Measurements from ENCODE around the gene TMEM43.

The TMEM43 gene

DNA sequence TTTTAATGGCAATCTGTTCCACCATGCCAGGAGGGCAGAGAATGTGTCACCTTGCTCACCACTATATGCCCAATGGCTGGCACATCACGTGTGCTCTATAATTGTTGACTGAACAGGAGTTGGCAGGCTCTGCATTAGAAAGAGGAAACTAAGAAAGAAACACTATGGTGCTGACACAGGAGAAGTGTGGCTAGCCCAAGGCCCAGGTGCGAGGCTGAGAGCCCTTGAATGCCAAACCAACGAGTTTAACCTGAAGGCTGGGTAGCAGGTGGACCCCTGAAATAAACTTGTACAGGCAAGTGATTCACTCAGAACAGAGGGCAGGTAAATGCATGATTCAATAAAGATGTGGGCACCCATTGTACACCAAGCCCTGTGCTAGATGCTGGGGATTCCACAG, 2.6 kb upstream of the TMEM43 start:
- no peak for DNase-seq (ENCODE audit: low read depth, low spot score)

DNA sequence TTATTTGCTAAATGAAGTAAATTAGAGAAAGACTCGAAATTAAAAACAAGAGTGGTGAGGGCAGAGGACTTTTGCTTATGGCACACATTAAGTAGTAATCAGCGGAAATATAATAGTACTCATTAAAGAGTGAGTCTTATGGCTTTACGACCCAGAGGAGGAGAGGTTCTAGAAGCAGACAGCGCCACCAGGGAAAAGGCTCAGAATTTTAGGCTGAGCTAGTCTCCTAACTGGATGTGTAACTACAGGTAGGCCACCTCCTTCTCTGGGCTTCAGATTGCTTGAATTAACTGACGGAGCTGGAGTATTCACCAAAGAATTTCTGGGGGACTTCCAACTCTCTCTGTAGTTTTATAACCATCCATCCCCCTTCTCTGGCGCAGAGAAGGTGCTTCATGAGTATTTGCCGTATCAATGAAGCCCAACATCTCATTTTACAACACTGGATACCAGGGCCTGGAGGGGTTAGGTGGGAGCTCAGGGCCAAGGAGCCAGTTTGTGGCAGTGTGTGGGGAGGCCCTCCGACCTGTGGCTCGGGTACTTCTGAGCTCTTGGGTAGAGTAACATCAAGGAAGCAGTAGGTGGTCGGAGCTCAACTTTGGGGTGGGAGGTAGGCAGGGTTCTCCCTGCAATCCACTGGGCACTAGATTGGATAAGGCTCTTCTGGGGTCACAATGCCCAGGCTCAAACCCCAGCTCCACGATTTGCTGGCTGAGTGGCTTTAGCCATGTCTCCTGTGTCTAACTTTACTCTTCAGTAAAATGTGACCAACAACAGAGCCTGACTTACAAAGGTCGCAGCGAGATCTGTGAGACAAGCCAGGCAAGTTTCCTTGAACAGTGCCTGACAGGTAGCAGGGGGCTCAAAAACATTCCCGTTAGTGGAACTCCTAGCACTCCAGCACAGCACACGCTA, 1.3 kb upstream of the TMEM43 start:
- no peak for DNase-seq (ENCODE audit: low read depth, low spot score)

DNA sequence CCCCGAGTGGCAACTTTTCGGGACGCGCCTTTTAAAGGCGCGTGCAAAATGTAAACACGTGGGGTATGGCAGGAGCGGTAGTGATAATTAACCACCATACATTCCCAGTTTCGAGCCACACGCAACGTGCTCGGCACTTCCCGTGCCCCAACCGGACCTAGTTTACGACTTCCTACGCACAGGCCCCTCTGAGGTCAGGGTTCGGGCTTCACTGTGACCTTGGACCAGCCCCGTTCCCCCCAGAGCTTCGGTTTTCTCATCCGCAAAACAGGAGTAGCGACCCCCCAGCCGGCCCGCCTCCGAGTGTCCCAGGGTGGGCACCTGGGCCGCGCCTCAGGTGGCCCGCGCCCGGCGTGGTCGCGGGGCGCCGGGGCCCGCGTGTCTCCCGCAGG, 633 bp upstream of the TMEM43 start:
- DNase-seq (ENCODE audit: low read depth, low spot score): peak; percentile 42

DNA sequence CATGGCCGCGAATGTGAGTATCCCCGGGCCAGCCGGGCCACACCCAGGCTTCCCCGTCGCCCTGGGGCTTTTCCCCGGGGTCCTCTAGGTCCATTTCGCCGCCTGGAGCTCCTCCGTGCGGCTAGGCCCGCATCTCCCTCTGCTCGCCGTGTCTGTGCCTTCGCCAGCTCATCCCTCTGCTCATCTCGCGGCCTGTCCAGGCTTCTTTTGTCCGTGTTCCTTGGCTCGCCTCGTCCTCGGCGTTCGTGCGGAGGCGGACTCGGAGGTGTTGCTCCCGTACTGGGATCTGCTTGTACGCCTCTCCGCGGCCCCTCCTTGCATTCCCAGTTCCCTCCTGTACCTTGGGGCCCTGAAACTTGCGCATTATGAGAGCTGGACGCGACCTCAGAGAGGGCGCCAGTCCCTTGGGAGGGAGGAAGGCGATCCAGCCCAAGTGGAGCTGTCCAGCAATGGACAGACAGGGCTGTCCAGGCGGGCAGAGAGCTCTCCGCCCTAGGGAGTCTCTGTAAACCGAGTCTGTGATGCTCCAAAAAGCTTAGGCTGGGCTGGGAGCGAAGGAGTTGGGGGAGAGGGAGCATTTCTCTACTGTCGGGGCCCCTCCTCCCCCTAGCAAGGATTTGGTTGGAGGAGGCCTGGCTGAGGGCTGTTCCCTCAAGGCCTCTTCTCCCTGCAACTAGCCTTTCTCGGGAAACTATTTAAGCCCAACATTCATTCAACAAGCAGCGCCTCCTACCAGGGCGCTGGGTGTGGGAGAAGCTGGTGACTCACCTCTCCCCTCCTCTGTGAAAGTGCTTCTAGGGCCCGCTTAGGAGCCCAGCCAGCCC, 553 bp downstream of the TMEM43 start:
- peak; percentile 94 for DNase-seq (ENCODE audit: low read depth, low spot score)

DNA sequence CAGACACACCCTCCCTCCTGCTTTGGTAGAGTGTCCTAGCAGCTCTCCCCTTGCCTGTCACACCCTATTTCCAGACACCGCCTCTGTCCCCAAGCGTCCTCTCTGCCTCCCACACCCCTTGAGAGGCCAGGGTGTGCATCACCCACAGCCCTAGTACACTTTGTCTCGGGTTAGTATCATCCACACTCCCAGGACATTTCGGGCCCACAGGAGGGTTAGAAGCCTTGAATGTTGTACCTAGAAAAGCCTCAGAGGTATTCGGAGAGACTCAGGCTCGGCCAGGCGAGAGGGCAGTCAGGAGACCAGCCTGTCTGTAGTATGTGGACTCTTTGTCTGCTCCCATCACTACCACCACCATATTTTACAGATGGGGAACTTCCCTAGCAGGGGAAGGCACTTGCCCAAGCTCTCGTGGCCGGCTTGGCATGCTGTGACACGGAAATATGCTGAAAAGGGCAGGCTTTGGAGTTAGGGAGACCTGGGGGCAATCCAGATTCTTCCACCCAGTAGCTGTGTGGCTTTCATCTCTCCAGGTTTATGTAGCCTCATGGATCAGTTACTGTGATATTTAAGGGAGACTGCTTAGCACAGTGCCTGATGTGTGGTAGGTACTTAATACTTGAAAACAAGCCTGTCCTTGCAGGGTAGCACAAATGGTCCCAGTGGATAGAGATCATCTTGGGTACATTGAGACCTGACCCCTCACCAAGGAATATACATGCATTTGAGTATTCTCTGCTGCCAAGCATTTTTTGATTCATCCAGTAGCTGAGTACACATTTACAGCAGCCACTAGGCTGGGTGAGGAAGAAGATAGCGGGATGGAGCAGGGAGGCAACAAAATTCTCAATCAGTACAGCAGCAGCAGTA, 1.4 kb downstream of the TMEM43 start:
- DNase-seq (ENCODE audit: low read depth, low spot score): peak; percentile 28

DNA sequence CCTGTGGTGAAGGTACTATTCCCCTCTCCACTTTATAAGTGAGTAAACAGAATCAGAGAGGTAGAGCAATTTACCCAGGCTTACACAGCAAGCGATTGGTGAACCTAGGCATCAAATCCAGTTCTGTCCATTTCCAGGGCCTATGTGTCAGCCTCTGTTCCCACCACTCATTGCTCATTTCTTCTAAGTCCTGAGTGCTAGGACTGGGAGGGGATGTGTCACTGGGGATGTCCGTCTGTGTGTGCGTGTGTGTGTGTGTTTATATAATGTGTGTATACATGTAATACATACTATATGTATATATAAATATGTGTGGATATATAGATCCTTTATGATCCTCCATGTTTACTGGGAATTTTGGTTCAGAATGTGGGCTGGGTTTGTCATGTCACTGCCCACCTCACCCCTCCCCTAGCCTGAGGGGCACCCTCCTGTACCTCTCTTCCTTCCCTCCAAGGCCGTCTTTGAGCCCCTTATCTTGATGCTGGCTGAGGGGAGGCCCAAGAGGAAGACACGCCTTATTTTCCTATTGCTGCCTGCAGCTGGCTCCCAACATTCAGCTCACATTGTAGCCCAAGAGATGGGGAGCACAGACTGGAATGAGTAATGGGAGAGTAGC, 2.1 kb downstream of the TMEM43 start:
- no peak for DNase-seq (ENCODE audit: low read depth, low spot score)

DNA sequence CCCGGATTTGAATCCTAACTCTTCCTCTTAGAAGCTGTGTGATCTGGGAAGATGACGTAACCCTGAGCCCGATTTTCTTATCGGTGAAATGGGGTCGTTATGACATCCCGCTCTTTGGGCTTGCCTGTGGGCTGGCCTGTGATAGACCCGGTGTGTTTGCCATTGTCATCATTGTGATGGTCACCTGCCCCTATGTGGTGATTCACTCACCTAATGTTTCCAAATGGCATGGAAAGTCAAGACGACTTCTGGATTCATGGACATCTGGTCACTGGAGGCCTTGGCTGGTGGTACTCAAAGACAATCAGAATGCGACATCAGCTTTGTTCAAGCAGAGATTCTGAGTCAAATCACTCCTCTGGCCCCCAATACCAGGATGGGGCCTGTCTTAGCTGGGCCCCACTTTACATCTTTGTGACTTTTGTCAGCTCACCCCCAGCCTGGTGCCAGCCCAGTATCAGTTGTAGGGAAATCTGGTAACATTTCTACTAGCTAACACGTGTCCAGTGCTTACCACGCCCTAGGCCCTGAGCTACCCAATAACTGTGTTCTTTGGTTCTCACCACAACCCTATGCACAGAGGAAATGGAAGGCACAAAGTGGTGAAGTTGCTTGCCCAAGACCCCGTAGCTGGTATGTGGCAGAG, 2.8 kb downstream of the TMEM43 start:
- DNase-seq (ENCODE audit: low read depth, low spot score): no peak

DNA sequence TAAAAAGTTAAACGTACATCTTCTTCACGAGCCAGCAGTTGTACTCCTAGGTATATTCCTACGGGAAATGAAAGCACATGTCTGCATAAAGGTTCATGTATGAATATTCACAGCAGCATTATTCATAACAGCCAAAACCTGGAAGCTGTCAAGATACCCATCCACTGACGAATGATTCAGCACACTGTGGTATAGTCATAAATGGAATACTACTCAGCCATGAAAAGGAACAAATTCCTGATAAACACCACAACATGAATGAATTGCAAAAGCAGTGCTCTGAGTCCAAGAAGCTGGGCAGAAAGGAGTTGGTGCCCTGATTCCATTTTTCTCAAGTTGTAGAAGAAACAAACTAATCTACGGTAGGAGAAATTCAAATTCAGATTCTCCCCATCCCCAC, 3.9 kb downstream of the TMEM43 start:
- DNase-seq (ENCODE audit: low read depth, low spot score): no peak

DNA sequence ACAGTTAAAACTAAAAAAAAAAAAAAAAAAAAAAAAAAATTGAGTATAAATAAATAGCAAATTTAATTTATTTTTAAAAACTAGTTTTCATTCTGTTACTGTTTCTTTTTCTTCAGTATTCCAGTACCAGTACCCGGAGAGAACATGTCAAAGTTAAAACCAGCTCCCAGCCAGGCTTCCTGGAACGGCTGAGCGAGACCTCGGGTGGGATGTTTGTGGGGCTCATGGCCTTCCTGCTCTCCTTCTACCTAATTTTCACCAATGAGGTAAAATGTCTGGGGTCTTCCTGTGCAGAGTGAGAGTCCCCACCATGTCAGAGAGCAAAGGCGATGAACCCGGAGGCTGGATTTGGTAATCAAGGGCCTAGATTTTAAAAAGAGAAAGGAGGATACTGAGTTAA, 4.4 kb downstream of the TMEM43 start:
- no peak for DNase-seq (ENCODE audit: low read depth, low spot score)

DNA sequence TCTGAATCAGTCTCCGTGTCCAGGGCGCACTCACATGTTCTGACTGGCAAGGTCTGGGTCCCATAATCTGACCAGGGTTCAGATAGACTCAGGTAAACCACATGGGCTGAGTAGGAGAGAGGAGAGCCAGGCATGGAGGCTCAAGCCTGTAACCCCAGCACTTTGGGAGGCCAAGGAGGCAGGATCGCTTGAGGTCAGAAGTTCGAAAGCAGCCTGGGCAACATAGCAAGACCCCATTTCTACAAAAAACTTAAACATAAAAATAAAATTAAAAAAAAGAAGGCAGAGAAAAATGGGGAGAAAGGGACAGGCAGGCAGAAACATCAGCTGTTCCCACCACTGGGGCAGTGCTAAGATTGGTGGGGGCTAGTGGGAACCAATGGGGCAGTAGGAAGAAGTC, 5.4 kb downstream of the TMEM43 start:
- DNase-seq (ENCODE audit: low read depth, low spot score): no peak

DNA sequence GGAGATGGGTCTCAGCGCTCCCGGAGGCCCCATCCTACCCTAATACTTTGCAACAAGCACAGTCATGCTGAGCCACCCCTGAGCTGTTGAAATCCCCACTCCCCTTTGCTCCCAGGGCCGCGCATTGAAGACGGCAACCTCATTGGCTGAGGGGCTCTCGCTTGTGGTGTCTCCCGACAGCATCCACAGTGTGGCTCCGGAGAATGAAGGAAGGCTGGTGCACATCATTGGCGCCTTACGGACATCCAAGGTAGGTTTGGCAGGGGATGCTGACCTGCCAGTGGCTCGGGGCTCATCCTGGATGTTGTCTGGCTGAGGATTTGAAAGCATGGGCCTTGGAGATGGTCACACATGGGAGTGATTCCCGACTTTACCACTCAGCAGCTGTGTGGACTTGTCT, 5.9 kb downstream of the TMEM43 start:
- no peak for DNase-seq (ENCODE audit: low read depth, low spot score)

DNA sequence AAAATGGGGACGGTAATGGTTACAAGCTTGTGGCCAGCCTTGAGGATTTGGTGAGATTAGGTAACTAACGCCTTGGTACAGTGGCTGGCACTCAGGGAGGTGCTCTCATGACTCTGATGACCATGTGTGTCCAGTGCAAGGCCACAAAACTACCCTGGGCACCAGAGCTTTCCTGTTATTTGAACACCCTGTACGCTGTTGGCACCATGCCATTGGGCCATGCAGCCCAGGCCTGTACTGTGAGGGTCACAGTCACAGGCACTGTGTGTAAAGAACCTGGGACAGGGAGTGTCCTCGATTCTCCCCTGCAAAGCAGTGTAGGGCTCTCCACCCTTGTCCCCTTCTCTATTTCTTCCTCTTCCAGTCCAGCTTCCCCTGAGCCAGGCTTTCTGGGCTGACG, 6.3 kb downstream of the TMEM43 start:
- no peak for DNase-seq (ENCODE audit: low read depth, low spot score)

DNA sequence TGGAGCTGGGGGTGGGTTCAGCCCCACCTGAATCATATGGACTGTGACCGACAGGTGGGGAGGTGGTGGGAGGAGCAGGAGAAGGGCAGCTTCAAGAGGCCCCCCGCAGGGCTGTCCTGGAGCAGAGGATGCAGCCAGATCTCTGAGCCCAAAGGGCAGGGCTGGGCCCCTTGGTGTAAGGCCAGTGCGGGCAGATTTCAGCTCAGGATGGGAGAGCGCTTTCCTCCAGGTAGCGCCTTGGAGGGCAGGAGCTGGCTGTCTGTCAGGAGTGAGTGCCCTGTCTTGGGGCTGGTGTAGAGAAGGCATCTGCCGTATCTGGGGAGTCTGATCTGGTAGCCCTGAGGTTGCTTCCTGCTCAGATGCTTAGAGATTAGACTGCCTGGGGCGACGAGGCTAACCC, 7.3 kb downstream of the TMEM43 start:
- no peak for DNase-seq (ENCODE audit: low read depth, low spot score)

DNA sequence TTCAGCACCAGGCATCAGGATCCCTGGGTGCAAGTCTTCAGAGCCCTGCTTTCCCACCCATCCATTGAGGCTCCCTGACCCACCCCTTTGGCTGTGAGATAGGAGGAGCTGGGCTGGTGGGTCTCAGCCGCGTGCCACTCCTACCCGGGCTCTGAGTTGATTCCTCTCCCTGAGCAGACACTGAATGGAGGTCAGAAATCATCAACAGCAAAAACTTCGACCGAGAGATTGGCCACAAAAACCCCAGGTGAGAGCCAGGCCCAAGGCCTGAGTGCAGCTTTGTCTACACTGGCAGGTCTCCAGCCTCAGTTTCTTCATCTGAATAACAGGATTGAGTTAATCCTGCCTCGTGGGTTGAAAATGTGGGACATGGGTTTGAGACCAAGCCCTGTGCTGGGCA, 7.8 kb downstream of the TMEM43 start:
- no peak for DNase-seq (ENCODE audit: low read depth, low spot score)

DNA sequence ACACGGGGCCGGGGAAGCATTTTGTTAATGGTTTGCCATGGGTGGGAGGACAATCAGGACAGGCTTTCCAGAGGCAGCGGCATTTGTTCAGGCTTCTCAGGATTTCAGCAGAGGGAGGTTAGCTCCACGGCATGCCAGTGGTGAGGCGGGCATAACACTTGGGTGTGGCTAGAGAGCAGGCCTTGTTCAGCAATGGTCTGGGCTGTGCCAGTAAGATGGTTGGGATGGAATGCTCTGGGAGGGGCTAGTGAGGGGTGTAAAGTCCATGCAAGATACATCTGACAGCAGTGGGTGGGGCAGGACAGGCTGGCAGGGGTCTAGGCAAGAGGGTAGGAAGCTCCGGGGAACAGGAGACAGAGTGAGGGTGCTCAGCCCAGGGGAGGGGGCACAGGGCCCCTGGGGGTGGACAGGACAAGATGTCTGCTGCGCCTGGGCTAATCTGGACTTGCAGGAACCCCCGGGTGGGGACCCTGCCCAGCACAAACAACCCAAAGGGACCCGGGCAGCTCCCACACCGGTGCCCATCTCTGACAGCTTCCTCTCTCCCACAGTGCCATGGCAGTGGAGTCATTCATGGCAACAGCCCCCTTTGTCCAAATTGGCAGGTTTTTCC, 8.4 kb downstream of the TMEM43 start:
- DNase-seq (ENCODE audit: low read depth, low spot score): no peak

DNA sequence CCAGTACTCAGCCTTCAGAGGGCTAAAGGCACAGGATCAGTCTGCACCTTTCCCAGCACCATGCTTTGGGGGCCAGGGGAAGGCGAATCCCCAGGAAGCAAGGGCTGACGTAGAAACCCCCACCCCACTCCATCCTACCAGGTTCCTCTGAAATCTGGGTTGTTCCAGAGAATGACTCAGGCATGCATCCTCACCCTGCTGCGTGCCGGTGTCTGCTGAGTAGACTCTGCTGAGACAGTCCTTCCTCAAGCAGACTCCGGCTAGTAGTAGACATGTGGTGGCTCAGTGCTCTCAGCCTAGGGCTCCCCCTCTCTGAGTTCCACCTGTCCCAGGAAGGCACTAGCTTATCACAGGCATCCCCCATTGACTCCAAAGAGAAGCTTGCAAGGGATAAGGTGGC, 9.0 kb downstream of the TMEM43 start:
- no peak for DNase-seq (ENCODE audit: low read depth, low spot score)

DNA sequence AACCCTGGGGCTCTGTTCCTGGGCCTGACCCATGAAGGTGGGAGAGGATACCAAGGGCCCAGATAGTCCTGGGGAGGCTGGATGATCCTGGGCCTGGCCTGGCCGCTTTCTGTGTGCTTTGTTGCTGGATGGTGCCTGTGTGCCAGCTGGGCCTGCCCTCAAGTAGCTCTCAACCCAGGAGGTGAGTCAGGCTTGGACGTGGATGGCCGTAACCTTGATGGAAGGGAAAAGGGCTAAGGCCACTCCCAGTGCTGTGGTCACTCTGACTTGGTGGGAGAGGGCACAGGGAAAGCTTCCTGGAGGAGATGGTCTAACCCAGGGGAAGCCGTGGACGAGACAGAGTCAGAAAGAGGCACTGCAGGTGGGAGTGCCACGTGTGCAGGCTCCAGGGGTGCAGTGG, 9.4 kb downstream of the TMEM43 start:
- DNase-seq (ENCODE audit: low read depth, low spot score): no peak

DNA sequence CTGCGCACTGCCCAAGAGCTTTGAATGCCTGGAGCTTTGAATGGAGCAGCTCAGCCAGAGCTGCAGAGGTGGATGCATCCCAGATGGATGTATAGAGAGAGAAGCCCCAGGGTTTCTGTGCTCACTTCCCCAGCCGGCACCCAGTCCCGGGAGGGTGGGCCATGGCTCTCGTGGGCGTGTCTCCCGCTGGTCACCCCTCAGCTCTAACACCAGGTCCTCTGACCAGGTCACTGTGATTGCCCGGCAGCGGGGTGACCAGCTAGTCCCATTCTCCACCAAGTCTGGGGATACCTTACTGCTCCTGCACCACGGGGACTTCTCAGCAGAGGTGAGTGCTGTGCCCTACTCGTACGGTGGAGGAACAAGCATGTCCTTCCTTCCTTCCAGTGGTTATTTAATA, 10.7 kb downstream of the TMEM43 start:
- DNase-seq (ENCODE audit: low read depth, low spot score): no peak

DNA sequence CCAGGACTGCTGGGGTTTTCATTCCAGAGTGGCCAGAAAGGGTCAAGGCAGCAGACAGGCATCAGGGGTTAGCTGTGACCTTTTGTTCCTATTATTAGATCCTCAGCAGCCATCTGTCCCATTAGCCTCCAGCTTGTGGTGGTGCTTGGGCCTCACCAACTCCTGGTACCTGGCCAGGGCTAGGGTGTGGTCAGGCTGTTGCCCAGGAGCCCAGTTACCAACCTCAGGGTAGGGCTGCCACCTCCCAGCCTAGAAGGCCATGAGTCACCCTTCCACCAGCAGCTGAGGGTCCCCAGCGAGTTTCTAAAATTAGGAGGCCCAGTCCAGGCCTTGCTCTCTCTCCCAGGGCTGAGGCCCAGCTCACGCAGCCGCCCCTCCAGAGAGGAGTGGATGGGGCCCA, 12.2 kb downstream of the TMEM43 start:
- peak; percentile 41 for DNase-seq (ENCODE audit: low read depth, low spot score)

DNA sequence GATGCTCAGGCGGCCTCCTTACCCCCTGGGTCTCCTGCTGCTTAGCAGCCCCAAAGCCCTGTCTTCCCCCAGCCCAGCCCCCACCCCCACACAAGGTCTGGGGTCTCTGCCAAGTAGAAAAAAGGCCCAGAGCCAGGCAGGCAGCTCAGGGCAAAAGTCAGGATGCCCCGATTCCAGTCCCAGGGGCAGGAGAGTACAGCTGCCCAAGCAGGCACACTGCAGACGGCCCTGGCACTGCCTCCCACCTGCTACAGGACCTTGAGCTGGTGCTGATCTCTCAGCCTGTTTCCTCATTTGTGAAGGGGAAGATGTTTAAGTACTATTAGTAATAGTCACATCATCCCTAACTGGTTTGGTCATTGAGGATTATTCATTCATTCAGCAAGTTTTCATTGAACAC, 12.6 kb downstream of the TMEM43 start:
- no peak for DNase-seq (ENCODE audit: low read depth, low spot score)

Measured in astrocyte of the hippocampus (primary cell).